Tibial nerve (tissue), 4 donors: Measurements from ENCODE around the gene CASZ1.

Source experiments
- EP300 ChIP-seq, 2 donors: sonication (generic); formaldehyde crosslinking; IDR thresholded peaks; one replicate each; pipeline ENCODE4 v1.6.1; 2017; ENCODE audit warnings: antibody characterized with exemption in 2 of 2, mild to moderate bottlenecking in 1 of 2
- POLR2A ChIP-seq, 2 donors: fragments of 450-650 bp; IDR thresholded peaks; one replicate each; pipeline ENCODE4 v1.6.1; 2017; ENCODE audit warnings: antibody characterized with exemption in 2 of 2, mild to moderate bottlenecking in 2 of 2, moderate library complexity in 2 of 2
- TF ChIP-seq, protein P1 (sequence below), 5 experiments: fragments of 200-600 bp in 3 of 5; fragments of 450-650 bp in 2 of 5; sonication (generic) in 3 of 5; IDR thresholded peaks; one replicate each; pipeline ENCODE4 v1.5.1; 2016 to 2019; ENCODE audit warnings: antibody characterized with exemption in 5 of 5, mild to moderate bottlenecking in 3 of 5, moderate library complexity in 2 of 5

DNA sequence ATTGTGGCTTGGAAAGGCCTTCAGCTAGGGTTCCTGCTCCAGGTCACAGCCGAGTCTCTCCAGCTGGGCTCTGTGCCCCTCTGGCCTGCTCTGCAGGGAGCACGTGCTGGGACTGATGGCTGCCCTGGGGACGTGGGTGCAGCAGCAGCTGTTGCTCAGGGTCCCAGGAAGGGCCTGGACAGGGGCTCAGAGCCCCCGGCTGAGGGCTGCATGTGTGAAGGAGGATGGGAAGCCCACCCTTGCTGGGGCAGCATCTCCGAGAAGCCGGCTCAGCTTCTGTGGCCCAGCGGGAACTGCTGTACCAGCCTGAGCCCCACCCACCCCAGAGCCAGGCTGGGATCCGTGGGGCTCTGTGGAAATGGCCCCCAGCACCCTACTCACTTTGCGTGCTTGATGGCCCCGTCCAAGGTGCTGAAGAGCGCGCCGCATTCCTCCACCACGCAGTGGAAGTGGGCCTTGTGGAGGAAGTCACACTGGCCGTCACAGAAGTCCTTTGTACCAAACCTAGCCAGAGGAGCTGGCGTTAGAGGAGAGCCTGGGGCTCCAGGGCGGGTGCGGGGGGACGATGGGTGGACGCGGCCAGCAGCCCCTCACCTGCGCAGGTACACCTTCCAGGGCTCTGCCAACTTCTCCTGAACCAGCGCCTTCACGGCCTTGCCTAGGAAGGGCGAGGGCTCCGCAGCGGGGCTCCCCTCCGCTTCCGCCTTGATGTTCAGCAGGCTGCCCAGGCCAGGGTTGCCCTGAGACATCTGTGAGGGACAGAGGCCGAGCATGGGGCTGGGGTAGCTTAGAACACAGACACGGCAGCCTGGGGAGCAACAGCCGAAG is 147.5 kb downstream of the CASZ1 start:
- TF ChIP-seq, protein P1, sequence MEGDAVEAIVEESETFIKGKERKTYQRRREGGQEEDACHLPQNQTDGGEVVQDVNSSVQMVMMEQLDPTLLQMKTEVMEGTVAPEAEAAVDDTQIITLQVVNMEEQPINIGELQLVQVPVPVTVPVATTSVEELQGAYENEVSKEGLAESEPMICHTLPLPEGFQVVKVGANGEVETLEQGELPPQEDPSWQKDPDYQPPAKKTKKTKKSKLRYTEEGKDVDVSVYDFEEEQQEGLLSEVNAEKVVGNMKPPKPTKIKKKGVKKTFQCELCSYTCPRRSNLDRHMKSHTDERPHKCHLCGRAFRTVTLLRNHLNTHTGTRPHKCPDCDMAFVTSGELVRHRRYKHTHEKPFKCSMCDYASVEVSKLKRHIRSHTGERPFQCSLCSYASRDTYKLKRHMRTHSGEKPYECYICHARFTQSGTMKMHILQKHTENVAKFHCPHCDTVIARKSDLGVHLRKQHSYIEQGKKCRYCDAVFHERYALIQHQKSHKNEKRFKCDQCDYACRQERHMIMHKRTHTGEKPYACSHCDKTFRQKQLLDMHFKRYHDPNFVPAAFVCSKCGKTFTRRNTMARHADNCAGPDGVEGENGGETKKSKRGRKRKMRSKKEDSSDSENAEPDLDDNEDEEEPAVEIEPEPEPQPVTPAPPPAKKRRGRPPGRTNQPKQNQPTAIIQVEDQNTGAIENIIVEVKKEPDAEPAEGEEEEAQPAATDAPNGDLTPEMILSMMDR (IDR thresholded peaks at IDR 0.05) = no peak
- TF ChIP-seq EP300 (IDR thresholded peaks at IDR 0.05) (no peak), POLR2A (IDR thresholded peaks at IDR 0.05) (no peak)
